HTERT RPE-1 (cell line): ENCODE results near the gene GPR156.
"Not testable (repeated sequence)": the region's sequence is repeated elsewhere in the genome, so short reads cannot be mapped to it uniquely, and the experiment has no call there.

Experiments
- in situ Hi-C: fragments of 300-500 bp; cut with MboI; formaldehyde crosslinking; loops from 4 replicates; pipeline ENCODE4 v1.14.3; 2020; ENCODE audit warnings: low sequenced_read_pairs

The GPR156 gene

GRCh38 chr3:120284747-120285507 is at the start of gene GPR156:
Gene GPR156 (minus strand): TSS chr3:120285222. CDS start chr3:120244098, 41,124 bp downstream.
- in situ Hi-C loops = no loop called here

- in situ Hi-C loops = no loop called here
Measured at GRCh38 chr3:120332646-120333045, 47.6 kb upstream of the GPR156 start.

GRCh38 chr3:120331076-120331475 is 46.1 kb upstream of the GPR156 start:
- in situ Hi-C loops = no loop called here

GRCh38 chr3:120326784-120327183 is 41.8 kb upstream of the GPR156 start:
- in situ Hi-C loops = no loop called here

- in situ Hi-C loops = no loop called here
Measured at GRCh38 chr3:120324190-120324589, 39.2 kb upstream of the GPR156 start.

- in situ Hi-C loops = not testable (repeated sequence)
Measured at GRCh38 chr3:120323761-120324160, 38.7 kb upstream of the GPR156 start.

GRCh38 chr3:120311863-120312794 is 27.1 kb upstream of the GPR156 start:
- in situ Hi-C loops = no loop called here

GRCh38 chr3:120306519-120307455 is 21.8 kb upstream of the GPR156 start:
- in situ Hi-C loops = no loop called here

GRCh38 chr3:120304616-120305015 is 19.6 kb upstream of the GPR156 start:
- in situ Hi-C loops = no loop called here

- in situ Hi-C loops = no loop called here
Measured at GRCh38 chr3:120302361-120302760, 17.3 kb upstream of the GPR156 start.

GRCh38 chr3:120300971-120301370 is 15.9 kb upstream of the GPR156 start:
- in situ Hi-C loops = no loop called here

- in situ Hi-C loops = no loop called here
Measured at GRCh38 chr3:120299403-120299802, 14.4 kb upstream of the GPR156 start.

GRCh38 chr3:120298996-120299395 is 14.0 kb upstream of the GPR156 start:
- in situ Hi-C loops = no loop called here

GRCh38 chr3:120291552-120291951 is 6.5 kb upstream of the GPR156 start:
- in situ Hi-C loops = not testable (repeated sequence)

- in situ Hi-C loops = no loop called here
Measured at GRCh38 chr3:120289636-120290035, 4.6 kb upstream of the GPR156 start.

- in situ Hi-C loops = no loop called here
Measured at GRCh38 chr3:120286465-120286864, 1.4 kb upstream of the GPR156 start.

- in situ Hi-C loops = no loop called here
Measured at GRCh38 chr3:120285508-120285841, 453 bp upstream of the GPR156 start.

- in situ Hi-C loops = no loop called here
Measured at GRCh38 chr3:120281261-120281660, 3.8 kb downstream of the GPR156 start.

- in situ Hi-C loops = no loop called here
Measured at GRCh38 chr3:120280566-120280965, 4.5 kb downstream of the GPR156 start.

- in situ Hi-C loops = no loop called here
Measured at GRCh38 chr3:120280026-120280425, 5.0 kb downstream of the GPR156 start.

GRCh38 chr3:120276767-120277166 is 8.3 kb downstream of the GPR156 start:
- in situ Hi-C loops = no loop called here
